ENCODE measurements around the gene VASN. TPM values are rescaled to one million over a fixed set of nuclear protein-coding genes. Genes with fewer than 3 reads are reported as not detected.

VASN gene
- total RNA-seq, 2 donors from 2014 or later, result 14.3 to 22.1 TPM

- no peak overlapping the region for H3K27ac ChIP-seq
- no peak overlapping the region for H3K4me3 ChIP-seq
- intact Hi-C loops (cut with DNase I), result no loop called here
- H3K9me3 ChIP-seq, result no peaks in the 10 kb centered on the region
- H3K4me1 ChIP-seq, result no peaks in the 10 kb centered on the region
- H3K27me3 ChIP-seq, result no peaks in the 10 kb centered on the region
- WGBS, 2 donors, result 79 to 85% methylated on average over 5 to 15 of the region's 20 CpGs
- no peak for ATAC-seq
- no peak for TF ChIP-seq POLR2A (IDR thresholded peaks at IDR 0.05)
- no peak for TF ChIP-seq CTCF (IDR thresholded peaks at IDR 0.05)
- DNase-seq, result peak in 1 of 4 donors; percentile 17
- H3K36me3 ChIP-seq (replicated peaks in 1 of 2; ENCODE audit: insufficient read depth in 1 of 2, low read depth in 2 of 2), result peaks cover 0 to 8% of the 10 kb centered on the region in 2 donors
Measured at GRCh38 chr16:4384509-4384942, 12.9 kb downstream of the VASN start.

GRCh38 chr16:4385066-4385788 is 13.6 kb downstream of the VASN start:
- H3K4me3 ChIP-seq, result no peak overlapping the region
- TF ChIP-seq POLR2A (IDR thresholded peaks at IDR 0.05), result no peak
- TF ChIP-seq CTCF (IDR thresholded peaks at IDR 0.05), result no peak
- no peak for ATAC-seq
- H3K4me1 ChIP-seq, result no peaks in the 10 kb centered on the region
- DNase-seq, result peak in 1 of 4 donors; percentile 13
- intact Hi-C loops (cut with DNase I), result no loop called here
- WGBS, 2 donors, result 79 to 83% methylated on average over 11 to 19 of the region's 20 CpGs
- H3K36me3 ChIP-seq (replicated peaks in 1 of 2; ENCODE audit: insufficient read depth in 1 of 2, low read depth in 2 of 2), result peaks cover 0 to 8% of the 10 kb centered on the region in 2 donors
- no peaks in the 10 kb centered on the region for H3K9me3 ChIP-seq
- no peaks in the 10 kb centered on the region for H3K27me3 ChIP-seq
- no peak overlapping the region for H3K27ac ChIP-seq

- Histone ChIP-seq H3K27ac (no peak overlapping the region), H3K4me3 (no peak overlapping the region), H3K27me3 (no peaks in the 10 kb centered on the region), H3K36me3 (replicated peaks in 1 of 2; ENCODE audit: insufficient read depth in 1 of 2, low read depth in 2 of 2) (peaks cover 0 to 8% of the 10 kb centered on the region in 2 donors), H3K9me3 (no peaks in the 10 kb centered on the region), H3K4me1 (no peaks in the 10 kb centered on the region)
- peak in 1 of 4 donors; percentile 10 for DNase-seq
- no peak for ATAC-seq
- WGBS, 2 donors, result 69 to 82% methylated on average over 6 to 11 of the region's 11 CpGs
- intact Hi-C loops (cut with DNase I), result no loop called here
- TF ChIP-seq POLR2A (IDR thresholded peaks at IDR 0.05) (no peak), CTCF (IDR thresholded peaks at IDR 0.05) (no peak)
Measured at GRCh38 chr16:4385789-4386450, 14.3 kb downstream of the VASN start.

GRCh38 chr16:4386451-4386805 is 14.8 kb downstream of the VASN start:
- DNase-seq (peak in 1 of 4 donors; percentile 13), ATAC-seq (peak; percentile 8)
- no peaks in the 10 kb centered on the region for H3K27me3 ChIP-seq
- H3K4me1 ChIP-seq, result no peaks in the 10 kb centered on the region
- H3K36me3 ChIP-seq (replicated peaks in 1 of 2; ENCODE audit: insufficient read depth in 1 of 2, low read depth in 2 of 2), result peaks cover 0 to 8% of the 10 kb centered on the region in 2 donors
- no peaks in the 10 kb centered on the region for H3K9me3 ChIP-seq
- no peak overlapping the region for H3K4me3 ChIP-seq
- WGBS, 2 donors, result 76 to 77% methylated on average over 7 to 8 of the region's 8 CpGs
- intact Hi-C loops (cut with DNase I), result no loop called here
- H3K27ac ChIP-seq, result no peak overlapping the region
- TF ChIP-seq POLR2A (IDR thresholded peaks at IDR 0.05) (no peak), CTCF (IDR thresholded peaks at IDR 0.05) (no peak)

Data from body of pancreas (tissue), 4 donors.